ENCODE results near the gene MLC1. TPM values are rescaled to one million over a fixed set of nuclear protein-coding genes. Genes with fewer than 3 reads are reported as not detected.

MLC1 gene
- total and polyA plus RNA-seq, 7 donors: under 0.01 TPM; not detected in 6

GRCh38 chr22:50070366-50070765 lies 14.9 kb downstream of the MLC1 start:
- ATAC-seq (no peak), DNase-seq (no peak)
- H3K4me1 ChIP-seq: no peaks in the 10 kb centered on the region
- no peaks in the 10 kb centered on the region for H3K36me3 ChIP-seq (ENCODE audit: insufficient read depth in 1 of 2, low read depth in 1 of 2)
- no peak for TF ChIP-seq CTCF (IDR thresholded peaks at IDR 0.05)
- peaks cover 0 to 20% (median 2%) of the 10 kb centered on the region in 3 donors for H3K27me3 ChIP-seq (ENCODE audit: insufficient read depth in 3 of 3, low read length in 2 of 3)
- H3K9me3 ChIP-seq: no peaks in the 10 kb centered on the region
- intact Hi-C loops (cut with DNase I): no loop called here
- H3K4me3 ChIP-seq: no peak overlapping the region
- no peak overlapping the region for H3K27ac ChIP-seq
- 72 to 83% (median 81%) methylated on average over 8 of the region's 8 CpGs for WGBS, 3 donors

GRCh38 chr22:50068096-50068495 lies 17.1 kb downstream of the MLC1 start:
- Histone ChIP-seq H3K9me3 (no peaks in the 10 kb centered on the region), H3K4me3 (no peak overlapping the region), H3K27ac (no peak overlapping the region), H3K4me1 (no peaks in the 10 kb centered on the region), H3K27me3 (ENCODE audit: insufficient read depth in 3 of 3, low read length in 2 of 3) (peaks cover 0 to 32% (median 11%) of the 10 kb centered on the region in 3 donors), H3K36me3 (ENCODE audit: insufficient read depth in 1 of 2, low read depth in 1 of 2) (no peaks in the 10 kb centered on the region)
- TF ChIP-seq CTCF (IDR thresholded peaks at IDR 0.05): no peak
- intact Hi-C loops (cut with DNase I): no loop called here
- WGBS, 3 donors: 72 to 78% (median 77%) methylated on average over 11 of the region's 11 CpGs
- DNase-seq: no peak
- no peak for ATAC-seq

- Histone ChIP-seq H3K4me3 (no peak overlapping the region), H3K27me3 (ENCODE audit: insufficient read depth in 3 of 3, low read length in 2 of 3) (peaks cover 0 to 27% (median 15%) of the 10 kb centered on the region in 3 donors), H3K9me3 (no peaks in the 10 kb centered on the region), H3K27ac (no peak overlapping the region), H3K36me3 (ENCODE audit: insufficient read depth in 1 of 2, low read depth in 1 of 2) (no peaks in the 10 kb centered on the region), H3K4me1 (no peaks in the 10 kb centered on the region)
- DNase-seq: no peak
- TF ChIP-seq CTCF (IDR thresholded peaks at IDR 0.05): no peak
- WGBS, 3 donors: 62 to 65% (median 65%) methylated on average over 8 of the region's 8 CpGs
- ATAC-seq: no peak
- intact Hi-C loops (cut with DNase I): no loop called here
Measured at GRCh38 chr22:50067244-50067643, 18.0 kb downstream of the MLC1 start.

GRCh38 chr22:50064453-50064852 lies 20.8 kb downstream of the MLC1 start:
- H3K27me3 ChIP-seq (ENCODE audit: insufficient read depth in 3 of 3, low read length in 2 of 3): peaks cover 0 to 39% (median 24%) of the 10 kb centered on the region in 3 donors
- no peak overlapping the region for H3K27ac ChIP-seq
- 52 to 54% (median 54%) methylated on average over 18 of the region's 18 CpGs for WGBS, 3 donors
- DNase-seq (no peak), ATAC-seq (no peak)
- no peak for TF ChIP-seq CTCF (IDR thresholded peaks at IDR 0.05)
- no peaks in the 10 kb centered on the region for H3K4me1 ChIP-seq
- no peak overlapping the region for H3K4me3 ChIP-seq
- intact Hi-C loops (cut with DNase I): no loop called here
- no peaks in the 10 kb centered on the region for H3K9me3 ChIP-seq
- no peaks in the 10 kb centered on the region for H3K36me3 ChIP-seq (ENCODE audit: insufficient read depth in 1 of 2, low read depth in 1 of 2)

All from psoas muscle (tissue), 8 donors.